HG02763 (cell line): Measurements from ENCODE around the gene SOX13.

Source experiments
- ATAC-seq: cut with Tn5 transposase; IDR thresholded peaks from one replicate; pipeline ENCODE4 v1.9.1; 2021; ENCODE audit warnings: mild to moderate bottlenecking, moderate library complexity; ENCODE audit not compliant: unreplicated experiment

SOX13 gene

GRCh38 chr1:204103431-204103741 is 30.5 kb downstream of the SOX13 start:
- no peak for ATAC-seq

- ATAC-seq: no peak
Measured at GRCh38 chr1:204104331-204105130, 31.6 kb downstream of the SOX13 start.

- no peak for ATAC-seq
Measured at GRCh38 chr1:204105131-204105515, 32.2 kb downstream of the SOX13 start.

GRCh38 chr1:204106825-204107224 is 33.9 kb downstream of the SOX13 start:
- ATAC-seq: no peak

- ATAC-seq: no peak
Measured at GRCh38 chr1:204107892-204108291, 35.0 kb downstream of the SOX13 start.

- ATAC-seq: no peak
Measured at GRCh38 chr1:204108312-204109141, 35.6 kb downstream of the SOX13 start.

GRCh38 chr1:204110894-204111633 is 38.1 kb downstream of the SOX13 start:
- ATAC-seq: no peak

GRCh38 chr1:204112876-204113730 is 40.2 kb downstream of the SOX13 start:
- no peak for ATAC-seq

GRCh38 chr1:204113896-204114295 is 41.0 kb downstream of the SOX13 start:
- no peak for ATAC-seq

- no peak for ATAC-seq
Measured at GRCh38 chr1:204114606-204115005, 41.7 kb downstream of the SOX13 start.

GRCh38 chr1:204115116-204115515 is 42.2 kb downstream of the SOX13 start:
- ATAC-seq: no peak

GRCh38 chr1:204116539-204116938 is 43.6 kb downstream of the SOX13 start:
- no peak for ATAC-seq

GRCh38 chr1:204121840-204122555 is 49.1 kb downstream of the SOX13 start:
- ATAC-seq: no peak

- no peak for ATAC-seq
Measured at GRCh38 chr1:204123376-204123775, 50.5 kb downstream of the SOX13 start.

- no peak for ATAC-seq
Measured at GRCh38 chr1:204124639-204125038, 51.7 kb downstream of the SOX13 start.

- ATAC-seq: no peak
Measured at GRCh38 chr1:204125759-204126351, 52.9 kb downstream of the SOX13 start.

- ATAC-seq: no peak
Measured at GRCh38 chr1:204126386-204126785, 53.5 kb downstream of the SOX13 start.

GRCh38 chr1:204126956-204127355 is 54.0 kb downstream of the SOX13 start:
- ATAC-seq: no peak

- ATAC-seq: no peak
Measured at GRCh38 chr1:204127597-204128242, 54.8 kb downstream of the SOX13 start.
